H1 (cell line): ENCODE results near the gene LRRC9. TPM values are rescaled to one million over a fixed set of nuclear protein-coding genes. Genes with fewer than 3 reads are reported as not detected.

Experiments
- CTCF ChIP-seq, 3 experiments: IDR thresholded peaks; 1 replicate in 2 of 3; 2 replicates in 1 of 3; pipeline versions ENCODE4 v1.5.1 to v1.6.1; 2011; ENCODE audit warnings: low read length in 3 of 3, mild to moderate bottlenecking in 3 of 3, inconsistent platforms in 2 of 3, low read depth in 1 of 3, moderate library complexity in 1 of 3; ENCODE audit not compliant: insufficient read depth in 1 of 3; ENCODE audit errors: control extremely low read depth in 1 of 3
- HDAC6 ChIP-seq: IDR thresholded peaks from one replicate; pipeline ENCODE4 v1.7.1; 2012; ENCODE audit warnings: low read depth, mild to moderate bottlenecking, inconsistent platforms, low read length, moderate library complexity
- NANOG ChIP-seq: IDR thresholded peaks from 2 replicates; pipeline ENCODE4 v1.6.1; 2011; ENCODE audit warnings: low read length, low read depth, mild to moderate bottlenecking, inconsistent platforms; ENCODE audit not compliant: insufficient read depth, poor library complexity, severe bottlenecking
- RXRA ChIP-seq: IDR thresholded peaks from 2 replicates; pipeline ENCODE4 v1.6.1; 2011; ENCODE audit warnings: low read depth, mild to moderate bottlenecking, low read length, moderate library complexity; ENCODE audit not compliant: insufficient read depth
- TBP ChIP-seq: IDR thresholded peaks from 2 replicates; pipeline ENCODE4 v1.6.1; 2011; ENCODE audit warnings: low read depth, low read length, improper control_type of control experiment
- polyA plus RNA-seq, 7 experiments: library from polyadenylated mRNA; depleted of rRNA in 3 of 7; stranded (reverse) in 5 of 7; unstranded in 2 of 7; fragments of >200 nt in 5 of 7; fragments of 200-250 nt in 2 of 7; gene quantifications; 1 replicate in 5 of 7; 2 replicates in 1 of 7; 4 replicates in 1 of 7; pipeline versions ENCODE4 v1.2.1 to v1.2.3, GENCODE V29; 2011 to 2013; ENCODE audit warnings: missing spikeins in 2 of 7, mixed read lengths in 2 of 7
- total RNA-seq: library from RNA; stranded (reverse); fragmentation: NEBNext Ultra II Directional; extraction: Animal tissue kit (Norgen Biotek cat#: 25700); gene quantifications from 2 replicates; pipeline ENCODE4 v1.2.1, GENCODE V29; 2021

LRRC9 gene
- total and polyA plus RNA-seq, 2 of the 8 experiments (the other 6 are each of a cell fraction or from before 2014, with no cell fraction given), result 0.12 to 0.84 TPM

- TF ChIP-seq RXRA (no peak), HDAC6 (no peak), TBP (no peak), CTCF (IDR thresholded peaks at IDR 0.05; ENCODE audit: control extremely low read depth in 1 of 3, insufficient read depth in 1 of 3, low read depth in 1 of 3, low read length in 3 of 3) (no peak), NANOG (no peak)
Measured at GRCh38 chr14:60025571-60025970, 105.6 kb downstream of the LRRC9 start (continued).
